Activated CD4-positive, alpha-beta T cell treated with anti-CD3 and anti-CD28 coated beads, Interleukin-2, amount 50 U/mL, for 4 hours (primary cell): ENCODE measurements around the gene GMPR.

Experiments used
- DNase-seq, 2 experiments: peaks; one replicate each; pipeline ENCODE4 v3.0.0-alpha.2; 2020

Gene GMPR

GRCh38 chr6:16334671-16335070 lies 96.3 kb downstream of the GMPR start:
- DNase-seq, result no peak

DNA sequence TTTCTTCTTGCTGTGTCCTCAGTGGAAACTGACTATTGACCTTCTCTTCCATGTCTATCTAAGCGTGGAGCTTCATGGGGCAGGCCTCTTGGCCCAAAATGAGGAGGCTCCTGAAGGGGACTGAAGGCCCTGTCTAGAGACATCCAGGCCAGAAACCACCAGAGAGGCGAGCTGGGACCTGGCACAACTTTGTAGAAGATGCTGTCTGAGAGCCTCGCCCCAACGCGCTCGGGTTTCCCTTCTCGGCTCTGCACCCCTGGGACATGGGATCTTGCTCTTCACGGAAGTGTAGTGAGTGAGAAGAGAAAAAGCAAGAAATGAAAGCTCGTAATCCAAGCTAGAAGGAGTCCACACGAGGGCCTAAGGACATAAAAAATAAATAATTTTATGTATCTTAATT lies 96.8 kb downstream of the GMPR start:
- no peak for DNase-seq

DNA sequence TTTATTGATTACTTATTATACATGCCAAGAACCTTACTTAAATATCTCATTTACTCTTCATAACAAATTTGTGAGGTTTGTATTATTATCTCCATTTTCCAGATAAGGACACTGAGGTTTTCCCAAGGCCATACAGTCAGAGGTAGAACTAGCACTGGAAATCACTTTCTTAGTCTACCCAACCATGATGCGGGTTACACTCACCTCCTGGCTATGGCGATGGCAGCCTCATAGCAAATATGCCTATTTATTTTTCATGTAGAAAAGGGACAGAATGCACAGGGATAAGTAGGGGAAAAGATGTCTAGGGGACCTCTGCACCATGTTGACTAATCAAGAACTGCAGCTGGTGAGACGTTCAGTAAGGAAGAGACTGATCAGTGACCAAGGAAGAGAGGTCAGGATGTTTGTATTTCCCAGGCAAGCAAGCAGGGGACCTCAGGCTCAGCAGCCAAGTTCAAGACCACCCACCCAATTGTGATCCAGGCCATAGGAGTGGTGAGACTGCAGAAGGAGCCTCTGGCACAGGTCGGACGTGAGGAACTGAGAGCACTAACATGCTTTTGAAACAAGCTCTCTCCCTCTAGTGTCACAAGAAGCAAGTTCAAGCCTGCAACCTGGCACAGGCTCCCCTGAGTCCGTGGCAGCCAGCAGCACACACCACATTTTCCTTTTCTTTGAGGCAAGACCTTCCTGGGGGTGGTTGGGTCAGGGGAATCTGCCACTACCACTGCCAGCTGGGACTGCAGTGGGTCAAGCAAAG lies 97.8 kb downstream of the GMPR start:
- no peak for DNase-seq

GRCh38 chr6:16336911-16337294 lies 98.5 kb downstream of the GMPR start:
- no peak for DNase-seq

DNA sequence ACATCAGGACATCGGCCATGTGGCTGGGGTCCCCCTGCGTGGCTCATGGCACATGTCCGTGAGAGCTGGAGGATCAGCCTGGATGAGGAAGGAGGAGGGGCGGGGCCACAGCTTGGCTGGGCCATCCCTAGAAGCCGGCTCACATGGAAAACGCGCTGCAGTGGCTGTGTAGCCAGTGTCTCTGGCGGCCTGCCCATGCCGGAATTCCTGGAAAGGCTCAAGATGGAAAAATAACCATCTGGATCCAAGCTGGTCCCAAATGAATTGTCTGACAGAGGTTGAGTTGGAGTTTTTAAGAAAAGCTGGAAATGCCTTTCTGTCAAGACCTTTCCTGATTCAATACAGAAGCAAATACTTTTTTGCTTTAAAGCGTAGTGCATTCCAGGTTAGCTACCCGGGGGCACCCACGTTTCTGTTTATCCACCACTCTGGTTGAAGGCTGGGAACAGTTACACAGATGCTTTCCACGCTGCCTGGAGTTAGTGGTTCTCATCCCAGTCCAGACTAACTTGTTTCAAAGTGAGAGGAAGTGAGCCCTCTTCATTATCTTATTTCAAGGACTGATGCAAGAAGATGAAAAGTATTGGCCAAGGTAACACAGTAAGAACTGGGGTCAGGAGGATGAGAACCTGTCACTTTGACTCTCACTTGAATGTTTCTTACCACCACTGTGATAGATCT lies 99.0 kb downstream of the GMPR start:
- DNase-seq, result no peak

GRCh38 chr6:16338577-16339264 lies 100.3 kb downstream of the GMPR start:
- no peak for DNase-seq

GRCh38 chr6:16339265-16339587 lies 100.8 kb downstream of the GMPR start:
- no peak for DNase-seq

GRCh38 chr6:16343593-16343992 lies 105.2 kb downstream of the GMPR start:
- DNase-seq, result no peak

GRCh38 chr6:16344756-16345155 lies 106.4 kb downstream of the GMPR start:
- no peak for DNase-seq
